HTR-8/SVneo (cell line): Measurements from ENCODE around the gene TRAPPC3.

Source experiments
- DNase-seq: peaks from one replicate; pipeline ENCODE4 v3.0.0; 2011; ENCODE audit warnings: low spot score, mixed read lengths; ENCODE audit not compliant: insufficient read length
- FAIRE-seq: peaks from 2 replicates; lab custom pipeline; 2011; peaks lifted over from hg19 to GRCh38; lab: Jason Lieb, UNC

TRAPPC3 gene

GRCh38 chr1:36128905-36129206 is 20.4 kb downstream of the TRAPPC3 start:
- DNase-seq (no peak), FAIRE-seq (no peak)

- no peak for FAIRE-seq
- no peak for DNase-seq
Measured at GRCh38 chr1:36128126-36128904, 21.0 kb downstream of the TRAPPC3 start.

GRCh38 chr1:36126797-36127500 is 22.3 kb downstream of the TRAPPC3 start:
- no peak for FAIRE-seq
- no peak for DNase-seq

- DNase-seq (no peak), FAIRE-seq (peak; percentile 79)
Measured at GRCh38 chr1:36126005-36126716, 23.1 kb downstream of the TRAPPC3 start.

GRCh38 chr1:36125129-36125991 is 23.9 kb downstream of the TRAPPC3 start, which contains the start of gene COL8A2:
COL8A2 (minus strand) TSS chr1:36125222; CDS start chr1:36100242, 24,980 bp downstream.
- FAIRE-seq = no peak
- DNase-seq = no peak

- FAIRE-seq (no peak), DNase-seq (no peak)
Measured at GRCh38 chr1:36124404-36125128, 24.7 kb downstream of the TRAPPC3 start.

- DNase-seq = no peak
- FAIRE-seq = no peak
Measured at GRCh38 chr1:36123356-36123755, 25.9 kb downstream of the TRAPPC3 start.

GRCh38 chr1:36122062-36123030 is 26.9 kb downstream of the TRAPPC3 start:
- FAIRE-seq = no peak
- DNase-seq = no peak

GRCh38 chr1:36119456-36119855 is 29.8 kb downstream of the TRAPPC3 start:
- FAIRE-seq (no peak), DNase-seq (no peak)

- FAIRE-seq (no peak), DNase-seq (no peak)
Measured at GRCh38 chr1:36118447-36119204, 30.7 kb downstream of the TRAPPC3 start.

- no peak for FAIRE-seq
Measured at GRCh38 chr1:36116901-36117300, 32.4 kb downstream of the TRAPPC3 start.

GRCh38 chr1:36115931-36116330 is 33.4 kb downstream of the TRAPPC3 start:
- DNase-seq = no peak
- FAIRE-seq = no peak

More at GRCh38 chr1:36116901-36117300, 32.4 kb downstream of the TRAPPC3 start:
- no peak for DNase-seq

GRCh38 chr1:36115200-36115669 is 34.1 kb downstream of the TRAPPC3 start:
- DNase-seq (no peak), FAIRE-seq (no peak)

GRCh38 chr1:36114371-36114770 is 34.9 kb downstream of the TRAPPC3 start:
- FAIRE-seq = no peak
- no peak for DNase-seq

GRCh38 chr1:36112823-36113222 is 36.5 kb downstream of the TRAPPC3 start:
- FAIRE-seq (no peak), DNase-seq (no peak)

- DNase-seq (no peak), FAIRE-seq (no peak)
Measured at GRCh38 chr1:36111151-36111550, 38.1 kb downstream of the TRAPPC3 start.

GRCh38 chr1:36109041-36109679 is 40.1 kb downstream of the TRAPPC3 start:
- peak; percentile 81 for DNase-seq
- peak; percentile 55 for FAIRE-seq
